HL-60/S4 treated with retinoic acid at 250 ng/mL for 4 days and 3 days (cell line): ENCODE measurements around the gene DNTT.

Experiments used
- in situ Hi-C: fragments of 300-500 bp; cut with MboI; formaldehyde crosslinking; loops from 2 replicates; pipeline ENCODE4 v1.7.0; 2022; ENCODE audit warnings: low sequenced_read_pairs

DNTT gene

DNA sequence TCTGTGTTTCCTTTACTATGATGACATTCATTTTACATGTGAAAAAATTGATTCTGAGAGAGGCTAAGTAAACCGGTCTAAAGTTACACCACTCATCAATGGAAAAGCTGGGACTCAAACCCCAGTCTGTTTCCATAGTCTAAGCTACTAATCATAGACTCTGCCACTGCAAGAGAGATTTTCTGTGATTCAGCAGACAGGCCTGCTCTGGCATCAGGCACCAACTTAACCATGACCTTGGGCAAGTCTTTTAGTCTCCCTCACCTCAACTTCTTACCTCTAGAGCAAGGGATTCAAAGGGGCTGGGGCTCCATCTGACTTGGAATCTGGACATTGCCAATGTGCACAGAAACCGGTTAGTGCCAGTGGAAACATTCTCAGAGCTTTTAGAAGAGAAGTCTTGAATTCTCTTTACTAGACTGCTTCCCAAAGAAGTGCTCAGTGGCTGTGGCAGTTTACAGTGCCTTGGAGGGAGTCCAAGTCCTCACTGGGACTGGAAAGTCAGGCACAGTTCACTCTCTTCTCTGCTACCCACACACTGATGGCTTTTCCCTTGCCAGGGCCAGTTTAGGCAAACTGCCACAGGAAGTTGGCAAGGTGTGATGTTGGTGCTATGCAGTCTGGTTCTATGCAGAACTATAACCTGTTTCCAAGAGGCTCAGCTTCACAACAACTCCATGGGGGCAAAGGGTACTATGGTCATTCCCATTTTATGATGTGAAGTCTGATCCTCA lies 28.4 kb upstream of the DNTT start:
- in situ Hi-C loops, result no loop called here

DNA sequence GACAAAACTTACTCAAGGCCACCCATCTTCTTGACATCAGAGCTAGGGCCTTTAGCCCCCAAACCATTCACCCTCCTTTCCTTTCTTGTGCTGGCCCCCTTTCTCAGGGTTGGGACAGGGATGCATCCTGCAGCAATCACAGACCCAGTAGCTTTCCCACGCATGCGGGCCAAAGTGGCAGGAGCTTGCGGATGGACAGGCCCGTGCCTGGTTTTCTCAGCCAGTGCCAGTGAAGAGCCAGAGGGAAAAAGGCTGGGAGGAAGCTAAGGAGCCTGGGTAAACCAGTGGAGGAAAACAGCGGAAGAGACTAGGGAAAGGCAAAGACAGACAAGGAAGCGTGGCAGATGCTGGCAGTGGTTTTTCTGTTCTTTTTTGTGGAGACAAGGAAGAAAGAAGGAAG lies 27.8 kb upstream of the DNTT start:
- in situ Hi-C loops, result no loop called here

DNA sequence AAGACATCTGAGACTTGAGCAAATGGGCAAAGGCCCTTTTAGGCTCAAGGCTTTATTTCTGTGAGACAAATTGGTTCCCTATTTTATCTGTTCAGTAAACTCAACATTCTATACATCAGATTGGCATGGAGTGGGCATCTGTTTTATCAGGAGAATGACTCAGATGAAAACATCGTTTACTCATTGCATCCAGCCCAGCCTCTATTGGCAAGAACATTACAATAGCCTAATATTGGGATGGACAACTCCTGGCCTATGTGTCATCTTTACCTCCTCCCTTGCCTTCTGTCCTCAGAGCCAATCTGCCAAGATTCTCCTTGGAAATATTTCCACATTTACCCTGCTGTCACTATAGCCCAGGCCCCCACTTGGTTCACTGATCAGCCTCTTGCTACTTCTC lies 27.4 kb upstream of the DNTT start:
- in situ Hi-C loops, result no loop called here

DNA sequence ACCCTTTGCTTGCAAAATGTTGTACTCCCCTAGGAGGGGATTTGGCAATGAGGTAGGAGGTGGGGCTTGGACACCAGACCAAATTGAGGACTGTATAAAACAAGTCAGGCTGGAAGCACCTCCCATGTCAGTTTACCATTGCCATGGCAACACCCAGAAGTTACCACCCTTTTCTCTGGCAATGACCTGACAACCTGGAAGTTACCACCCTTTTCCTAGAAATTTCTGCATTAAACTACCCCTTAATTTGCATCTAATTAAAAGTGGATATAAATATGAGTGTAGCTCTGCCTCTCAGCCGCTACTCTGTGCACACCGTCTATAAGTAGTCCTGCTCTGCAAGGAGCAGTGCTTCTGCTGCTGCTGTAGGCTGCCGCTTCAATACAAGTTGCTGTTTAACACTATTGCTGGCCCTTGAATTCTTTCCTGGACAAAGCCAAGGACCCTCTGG lies 25.0 kb upstream of the DNTT start:
- in situ Hi-C loops, result no loop called here

DNA sequence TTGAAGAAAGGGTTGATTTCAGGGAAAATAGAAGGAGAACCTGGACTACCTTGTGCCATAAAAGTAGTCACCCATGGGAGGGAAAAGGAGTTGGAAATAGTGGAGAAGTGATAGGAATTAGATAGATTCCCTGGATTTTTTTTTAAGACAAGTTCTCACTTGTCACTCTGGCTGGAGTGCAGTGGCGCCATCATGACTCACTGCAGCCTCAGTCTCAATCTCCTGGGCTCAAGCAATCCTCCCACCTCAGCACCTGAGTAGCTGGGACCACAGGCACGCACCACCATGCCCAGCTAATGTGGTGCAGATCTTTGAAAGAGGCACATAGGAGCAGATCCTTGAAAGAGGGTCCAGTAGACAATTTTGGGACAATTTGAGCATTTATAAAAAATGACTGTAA lies 23.4 kb upstream of the DNTT start:
- in situ Hi-C loops, result no loop called here

DNA sequence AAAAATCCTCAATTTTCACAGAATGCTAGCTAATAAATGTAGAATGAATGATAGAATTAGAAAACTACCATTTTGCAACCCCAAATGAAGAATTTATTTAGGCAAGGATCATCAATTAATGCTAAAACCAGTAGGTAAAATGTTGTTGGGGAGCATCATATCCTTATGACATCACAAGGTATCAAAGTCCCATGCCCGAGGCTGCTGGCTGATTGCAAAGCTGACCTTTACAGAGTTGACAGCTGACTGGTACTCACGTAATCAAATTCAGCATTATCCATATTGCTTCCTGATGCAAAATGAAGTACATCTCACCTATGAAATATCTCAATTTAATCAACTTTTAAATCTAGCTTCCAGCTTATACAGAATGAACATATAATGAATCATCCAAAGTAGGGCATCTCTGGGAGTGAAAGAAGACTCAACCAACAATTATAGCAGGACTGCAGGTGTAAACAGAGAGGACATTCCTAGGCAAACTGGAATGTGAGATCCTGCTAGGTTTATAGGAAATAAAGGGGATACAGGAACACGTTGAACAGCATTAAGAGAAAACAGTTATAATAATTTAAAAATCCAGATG lies 22.7 kb upstream of the DNTT start:
- in situ Hi-C loops, result no loop called here

DNA sequence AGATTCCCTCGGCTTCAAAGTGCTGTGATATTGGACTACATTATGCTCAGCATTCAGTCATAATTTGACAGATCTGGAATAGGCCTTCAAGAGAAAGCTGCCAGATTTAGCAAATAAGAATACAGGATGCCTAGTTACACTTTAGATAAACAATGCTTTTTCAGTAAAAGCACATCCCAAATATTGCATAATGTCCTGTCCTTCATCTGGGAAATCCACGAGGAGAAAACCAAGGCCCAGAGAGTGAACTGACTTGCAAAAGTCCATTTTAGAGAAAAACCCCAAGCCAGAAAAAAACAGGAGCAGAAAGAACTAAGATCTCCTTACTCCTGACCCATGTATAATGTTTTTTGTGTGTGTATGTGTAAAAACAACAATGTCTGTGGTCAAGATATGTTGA lies 20.9 kb upstream of the DNTT start:
- in situ Hi-C loops, result no loop called here

DNA sequence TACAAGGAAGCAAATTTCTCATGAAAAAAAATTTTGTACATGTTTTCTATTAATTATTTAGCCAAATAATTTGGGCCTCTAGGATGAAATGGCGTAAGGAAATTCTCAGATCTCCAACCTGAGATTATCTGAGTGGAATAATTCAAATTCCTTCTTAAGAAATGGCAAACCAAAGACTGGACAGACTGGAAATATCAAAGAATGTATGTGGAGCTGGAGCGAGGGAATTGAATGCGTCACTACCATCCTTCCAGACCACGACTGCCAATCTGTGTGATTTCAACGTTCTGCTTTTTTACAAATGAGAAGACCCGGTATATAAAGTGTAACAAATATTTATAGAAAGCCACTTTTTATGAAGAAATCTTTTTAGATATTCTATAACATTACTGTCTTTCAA lies 20.5 kb upstream of the DNTT start:
- in situ Hi-C loops, result no loop called here

DNA sequence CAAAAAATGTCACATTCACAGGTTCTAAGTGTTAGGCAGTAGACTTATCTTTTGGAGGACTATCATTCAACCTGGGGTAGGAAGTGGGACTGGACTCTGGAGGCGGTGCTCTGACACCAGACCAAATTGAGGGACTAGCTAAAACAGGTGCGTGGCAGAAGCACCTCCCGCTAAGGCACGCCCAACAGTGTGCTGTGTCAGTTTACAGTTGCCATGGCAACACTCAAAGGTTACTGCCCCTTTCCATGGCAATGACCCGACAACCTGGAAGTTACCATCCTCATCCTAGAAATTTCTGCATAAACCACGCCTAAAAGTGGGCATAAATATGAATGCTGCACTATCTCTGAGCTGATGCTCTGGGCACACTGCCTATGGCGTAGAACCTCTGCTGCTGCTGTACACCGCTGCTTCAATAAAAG lies 18.9 kb upstream of the DNTT start:
- in situ Hi-C loops, result no loop called here

DNA sequence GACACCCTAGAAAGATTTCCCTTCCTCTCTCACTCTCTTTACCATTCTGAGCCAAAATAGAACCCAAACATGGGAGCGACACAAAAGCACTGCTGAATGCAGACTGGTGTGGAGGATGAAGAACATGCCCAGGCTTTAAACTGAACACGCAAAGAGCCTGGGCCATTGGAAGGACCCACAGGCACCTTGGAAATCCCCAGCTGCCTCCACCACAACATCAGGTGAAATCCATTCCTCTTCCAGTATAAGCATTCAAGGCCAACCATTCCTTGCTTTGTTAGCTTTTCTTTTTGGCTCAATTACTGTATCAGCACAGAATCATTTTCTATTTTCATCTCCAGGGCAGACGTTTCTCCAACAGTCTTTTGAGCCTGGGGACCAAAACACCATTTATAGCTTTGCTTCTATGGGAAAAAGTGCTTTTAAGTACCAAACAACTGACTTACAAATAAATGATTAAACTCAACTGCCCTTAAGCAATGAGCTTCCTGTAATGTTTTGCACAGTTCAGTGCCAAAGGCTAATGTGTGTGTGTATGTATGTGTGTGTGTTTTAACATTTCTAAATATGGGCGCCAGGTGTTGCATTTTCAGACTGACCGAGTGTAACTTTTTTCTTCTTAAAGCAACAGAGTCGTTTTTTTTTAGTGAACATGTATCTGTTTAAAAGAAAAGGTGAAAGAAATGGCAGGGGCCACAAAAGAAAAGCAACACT lies 16.7 kb upstream of the DNTT start:
- in situ Hi-C loops, result no loop called here

DNA sequence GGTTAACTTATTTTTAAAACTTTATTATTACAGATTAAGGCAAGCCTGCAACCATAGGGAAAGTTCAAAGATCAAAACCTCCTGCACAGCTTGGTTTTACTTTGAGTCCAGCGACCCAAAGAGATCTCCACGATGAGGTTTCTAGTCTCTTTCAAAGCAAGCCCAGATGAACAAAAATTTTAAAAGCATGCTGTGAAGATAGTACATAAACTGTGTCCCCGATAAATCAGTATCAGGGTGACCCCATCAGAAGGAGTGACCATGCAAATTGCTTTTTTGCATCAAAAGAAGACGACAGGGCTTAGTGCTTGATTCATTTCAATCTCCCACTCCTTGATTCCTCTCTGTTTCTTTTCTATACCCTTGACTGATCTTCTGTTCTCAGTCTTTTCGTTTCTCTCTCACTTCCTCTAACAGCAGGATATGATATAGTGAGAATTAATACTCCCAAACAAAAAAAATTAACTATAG lies 16.0 kb upstream of the DNTT start:
- in situ Hi-C loops, result no loop called here

DNA sequence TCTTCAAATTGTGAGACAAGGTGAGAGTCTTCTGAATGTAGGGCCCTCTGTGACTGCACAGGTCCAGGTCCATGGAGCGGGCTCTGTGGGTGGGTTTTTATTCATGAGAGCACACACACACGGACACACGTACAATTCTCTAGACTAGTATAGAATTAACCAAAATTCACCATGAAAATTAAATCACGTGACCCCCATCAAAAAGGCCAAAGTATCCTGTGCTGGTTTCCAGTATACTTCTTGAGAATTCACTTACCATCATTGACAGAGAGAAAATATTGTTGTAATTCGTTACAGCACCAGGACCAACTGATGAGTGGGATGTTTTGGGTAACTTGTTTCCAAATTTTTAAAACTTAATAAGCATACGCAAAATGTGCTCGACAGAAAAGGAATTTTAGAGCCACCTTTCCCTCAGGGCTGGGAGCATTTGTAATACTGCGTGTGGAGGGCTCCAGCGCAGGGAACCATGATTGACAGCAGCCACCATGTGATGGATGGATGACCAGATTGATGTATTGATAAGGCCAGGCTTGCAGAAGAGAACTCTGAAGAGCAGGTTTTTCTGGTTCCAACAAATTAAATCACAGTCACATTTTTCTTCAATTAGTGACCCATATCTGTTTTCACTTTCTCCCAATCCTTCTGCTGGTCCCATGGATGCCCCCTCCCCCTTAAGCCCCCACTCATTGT lies 14.9 kb upstream of the DNTT start:
- in situ Hi-C loops, result no loop called here

DNA sequence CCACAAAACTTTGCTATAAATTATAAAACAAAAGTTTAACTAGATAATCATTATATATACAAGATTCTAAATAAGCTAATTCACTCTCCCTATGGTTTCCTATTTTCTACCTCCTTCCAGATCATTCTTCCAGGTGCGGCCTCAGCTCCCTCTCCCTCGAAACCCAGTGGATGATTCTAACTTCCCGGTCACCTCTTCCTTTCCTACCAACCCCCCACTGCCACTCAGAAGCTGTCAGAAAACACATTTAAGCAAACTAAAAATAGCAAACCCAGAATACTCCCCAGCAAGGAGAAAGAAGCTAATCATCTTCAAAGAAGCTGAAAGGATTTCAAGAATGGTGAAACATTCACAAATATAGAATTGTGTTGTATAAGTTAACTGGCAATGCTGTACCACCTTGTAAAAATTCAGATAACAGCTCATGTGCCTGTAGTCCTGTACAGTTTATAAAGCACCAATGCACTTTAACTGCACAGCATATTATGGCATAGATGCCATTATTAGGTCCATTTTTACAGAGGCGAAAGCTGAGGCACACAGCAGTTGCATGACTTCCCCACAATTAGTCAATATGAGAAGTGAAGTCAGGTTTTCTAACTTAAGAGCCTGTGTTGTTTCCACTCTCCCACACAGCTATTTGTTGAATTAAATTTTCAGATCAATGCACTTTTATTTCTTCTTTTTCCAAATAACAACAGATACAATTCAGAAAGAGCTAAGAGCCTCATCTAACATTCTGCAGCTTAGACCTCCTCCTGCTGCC lies 13.7 kb upstream of the DNTT start:
- in situ Hi-C loops, result no loop called here

DNA sequence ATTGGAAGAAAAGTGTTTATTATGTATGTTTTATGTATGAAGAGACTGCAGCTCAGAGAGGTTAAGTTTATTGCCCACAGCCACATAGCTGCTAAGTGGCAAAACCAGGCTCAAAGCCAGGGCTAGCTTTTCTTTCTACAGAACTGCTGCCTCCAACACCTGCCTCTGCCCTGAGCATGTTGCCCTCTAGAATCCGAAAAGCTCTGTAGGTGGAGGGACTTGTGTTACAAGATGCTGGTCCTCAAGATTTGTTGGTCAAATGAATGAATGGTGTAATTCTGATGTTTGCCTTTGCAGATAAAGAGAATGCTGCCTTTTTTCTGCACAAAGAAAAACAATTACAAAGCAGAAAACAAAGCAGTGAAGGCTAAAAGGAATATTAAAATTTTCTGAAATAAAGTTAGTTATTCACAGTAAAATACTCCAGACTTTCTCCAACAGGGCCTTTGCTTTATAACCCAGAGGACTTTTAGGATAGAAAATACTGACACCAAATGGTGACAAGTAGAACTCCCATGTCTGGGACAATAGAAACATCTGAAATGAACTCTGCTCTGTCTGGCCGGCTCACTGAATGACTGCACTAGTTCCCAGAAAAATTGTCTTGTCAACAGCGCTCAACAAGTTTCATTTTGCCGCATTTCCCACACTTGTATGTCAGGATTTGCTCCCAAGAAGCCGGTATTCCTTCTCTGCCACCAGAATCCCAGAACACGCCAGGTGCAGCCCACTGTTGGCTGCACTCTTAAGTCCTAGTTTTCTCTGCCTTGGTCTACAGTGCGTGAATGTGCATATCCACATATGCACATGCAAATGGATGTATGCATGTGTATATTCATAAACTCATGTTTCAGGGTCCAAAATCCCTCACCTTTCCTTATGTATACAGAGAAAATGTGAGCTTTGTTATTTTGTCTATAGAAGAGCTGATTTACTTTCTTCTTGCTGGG lies 11.0 kb upstream of the DNTT start:
- in situ Hi-C loops, result no loop called here

DNA sequence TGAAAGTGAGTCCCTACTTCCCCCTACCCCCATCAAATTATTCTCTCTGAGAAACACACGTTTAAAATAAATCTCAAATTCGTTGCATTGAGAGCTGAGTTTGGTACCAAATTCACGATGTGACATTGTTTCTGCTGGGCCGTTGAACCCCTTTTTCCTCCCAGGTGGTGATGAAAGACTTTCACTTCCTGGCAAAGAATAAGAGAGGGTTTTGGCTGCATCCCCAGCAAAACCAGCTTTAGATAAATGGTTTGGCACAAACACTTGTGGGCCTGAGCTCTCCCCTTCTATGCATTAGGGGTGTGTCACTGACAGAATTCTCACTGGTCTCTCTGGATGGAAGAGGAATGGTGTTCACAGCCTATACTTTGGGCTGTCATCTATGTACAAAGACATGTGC lies 8.8 kb upstream of the DNTT start:
- in situ Hi-C loops, result no loop called here

DNA sequence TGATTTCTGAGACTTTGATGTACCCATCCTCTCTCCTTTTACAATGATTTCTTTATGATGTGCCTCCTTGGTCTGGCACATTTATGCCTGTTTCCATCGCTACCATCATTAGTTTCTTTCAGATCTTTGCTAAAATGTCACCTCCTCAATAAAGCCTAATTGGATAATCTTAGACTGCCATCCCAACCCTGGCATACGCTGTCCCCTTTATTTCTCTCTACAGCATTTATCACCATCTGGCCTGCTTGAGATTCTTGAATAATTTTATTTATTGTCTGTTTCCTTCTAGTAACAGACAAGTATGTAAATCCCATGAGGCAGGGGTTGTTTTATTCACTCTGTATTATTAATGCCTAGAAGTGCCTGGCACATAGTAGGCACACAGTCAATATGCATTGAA lies 6.7 kb upstream of the DNTT start:
- in situ Hi-C loops, result no loop called here

DNA sequence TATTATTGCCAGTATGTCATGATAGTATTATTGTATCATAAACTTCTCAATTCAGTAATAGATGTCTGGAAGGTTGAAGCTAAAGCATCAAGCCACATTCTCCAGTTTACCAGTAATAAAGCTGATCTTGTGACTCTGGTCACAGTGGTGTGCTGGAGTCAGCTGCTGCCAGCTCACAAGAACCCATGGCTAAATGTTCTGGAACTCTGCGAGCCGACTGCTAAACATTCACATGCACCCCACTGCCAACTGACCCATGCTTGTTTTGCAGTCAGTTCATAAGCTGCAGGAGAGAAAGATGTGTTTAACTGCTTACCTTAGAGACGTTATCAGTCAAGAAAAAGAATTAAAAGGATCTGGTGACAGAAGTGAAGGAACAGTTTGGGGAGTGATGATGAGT lies 5.9 kb upstream of the DNTT start:
- in situ Hi-C loops, result no loop called here

DNA sequence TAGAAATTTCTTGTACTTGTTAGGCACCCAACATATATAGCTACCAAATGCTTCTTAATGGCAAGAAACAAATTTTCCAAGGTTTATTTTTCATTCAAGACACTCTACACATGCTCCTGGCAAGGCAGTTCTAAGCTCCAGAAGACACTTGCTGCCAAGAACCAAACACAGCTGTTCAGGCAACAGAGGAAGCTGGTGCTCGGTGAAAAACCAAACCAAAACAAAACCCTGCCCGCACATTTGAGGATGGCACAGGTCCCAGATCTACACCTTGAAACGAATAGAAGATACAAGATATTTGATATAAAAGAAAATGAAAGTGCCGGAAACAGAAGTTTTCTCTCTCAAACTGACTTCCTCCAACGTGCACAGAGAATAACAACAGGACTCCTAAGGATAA lies 4.9 kb upstream of the DNTT start:
- in situ Hi-C loops, result no loop called here

DNA sequence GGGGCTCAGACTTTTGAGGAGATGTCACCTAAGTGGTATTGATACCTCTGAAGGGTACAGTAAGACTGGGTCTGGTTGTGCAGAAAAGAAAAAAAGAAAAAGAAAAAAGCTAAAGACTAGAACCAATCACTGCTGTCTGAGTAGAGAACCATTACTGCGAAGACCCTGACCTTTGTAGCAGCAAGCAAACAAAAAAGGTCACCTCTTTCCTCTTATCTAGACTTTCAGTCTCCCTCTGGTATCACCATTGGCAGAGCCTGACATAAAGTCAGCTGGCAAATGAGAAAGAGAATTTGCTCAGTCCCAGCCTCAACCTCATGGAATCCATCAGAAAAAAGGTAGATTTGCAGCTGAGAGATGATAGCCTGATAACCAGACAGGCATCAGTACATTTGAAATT lies 2.6 kb upstream of the DNTT start:
- in situ Hi-C loops, result loop anchor here (25.0 kb wide), 1 partner anchor 264 kb away; the partner anchor contains the start of gene CCNJ

DNA sequence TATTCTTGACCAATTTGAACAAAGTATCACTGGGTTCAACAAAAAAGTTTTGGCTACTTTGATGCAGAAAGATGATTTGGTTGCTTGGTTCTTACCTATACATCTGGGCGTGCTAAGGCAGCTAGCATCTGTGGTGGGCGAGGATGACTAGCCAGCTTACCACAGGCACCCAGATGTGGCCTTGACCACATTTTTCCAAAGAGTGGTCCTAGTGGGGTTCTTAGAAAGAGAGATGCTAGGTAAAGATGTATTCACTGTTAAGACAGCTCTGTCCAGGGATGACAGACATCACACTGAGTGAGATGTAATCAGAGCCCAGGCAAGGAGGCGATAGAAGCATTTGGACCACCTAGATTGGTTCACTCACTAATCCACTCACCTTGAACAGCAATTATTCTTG lies 785 bp downstream of the DNTT start:
- in situ Hi-C loops, result loop anchor here (25.0 kb wide), 1 partner anchor 268 kb away; the partner anchor contains the start of gene CCNJ
